Activated CD8-positive, alpha-beta memory T cell treated with anti-CD3 and anti-CD28 coated beads, Interleukin-2, amount 50 U/mL, for 48 hours (primary cell): Measurements from ENCODE around the gene CRADD.

Experiments
- DNase-seq: peaks from one replicate; pipeline ENCODE4 v3.0.0-alpha.2; 2020

The CRADD gene

DNA sequence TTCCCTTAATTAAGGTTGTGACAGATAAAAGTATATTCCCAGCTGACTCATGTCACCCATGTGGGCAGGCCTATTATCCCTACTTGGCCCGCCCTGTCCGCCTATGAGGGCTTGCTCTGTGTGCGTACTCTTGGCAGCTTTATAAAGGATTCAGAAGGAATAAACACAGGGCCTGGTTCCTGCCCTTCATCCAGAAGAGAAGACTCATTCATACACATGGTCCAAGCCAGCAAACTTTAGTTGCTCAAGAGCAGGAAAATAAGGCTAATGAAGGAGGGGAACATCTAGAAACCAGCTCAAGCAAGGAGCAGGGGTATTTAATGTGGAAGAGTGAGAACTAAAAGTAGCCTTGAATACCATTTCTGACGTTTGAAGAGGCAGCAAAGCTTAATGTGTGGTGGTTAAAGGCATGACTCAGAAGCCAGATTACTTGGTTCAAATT lies 141.9 kb downstream of the CRADD start:
- no peak for DNase-seq

DNA sequence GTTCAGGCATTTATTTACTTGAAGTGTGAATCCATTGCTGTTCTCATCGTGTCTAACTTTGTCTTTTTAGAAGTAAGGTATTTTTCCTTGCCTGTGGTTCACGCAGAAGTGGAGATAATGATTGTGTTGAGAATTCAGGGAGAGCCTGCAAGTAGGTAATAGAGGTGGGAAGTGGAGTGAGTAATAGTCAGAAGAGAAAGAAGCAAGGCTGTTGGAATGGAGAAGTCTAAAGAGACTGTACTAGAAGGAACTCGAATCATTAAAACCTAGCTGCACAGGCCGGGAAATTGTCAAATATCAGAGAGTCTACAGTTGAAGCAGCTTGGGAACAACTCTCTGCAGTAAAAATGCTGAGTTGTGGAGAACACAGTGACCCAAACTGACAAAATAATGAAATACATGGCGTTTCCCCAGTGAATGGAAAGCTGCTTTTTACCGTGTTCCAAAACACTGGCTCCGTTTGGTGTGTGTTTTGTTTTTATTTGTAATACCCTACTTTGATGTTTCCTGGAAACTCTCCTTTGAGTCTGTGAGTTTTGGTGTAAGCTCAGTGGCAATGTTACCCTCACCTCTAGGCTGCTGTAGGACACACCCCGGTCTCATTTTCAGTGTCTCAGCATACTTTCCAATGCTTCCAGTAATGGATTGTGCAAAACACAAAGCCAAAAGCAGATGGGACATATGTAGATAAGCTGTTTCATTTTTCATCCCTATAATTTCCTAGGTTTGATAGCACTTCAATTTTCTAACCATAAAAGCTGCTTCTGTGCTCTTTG lies 146.6 kb downstream of the CRADD start:
- DNase-seq, result no peak

DNA sequence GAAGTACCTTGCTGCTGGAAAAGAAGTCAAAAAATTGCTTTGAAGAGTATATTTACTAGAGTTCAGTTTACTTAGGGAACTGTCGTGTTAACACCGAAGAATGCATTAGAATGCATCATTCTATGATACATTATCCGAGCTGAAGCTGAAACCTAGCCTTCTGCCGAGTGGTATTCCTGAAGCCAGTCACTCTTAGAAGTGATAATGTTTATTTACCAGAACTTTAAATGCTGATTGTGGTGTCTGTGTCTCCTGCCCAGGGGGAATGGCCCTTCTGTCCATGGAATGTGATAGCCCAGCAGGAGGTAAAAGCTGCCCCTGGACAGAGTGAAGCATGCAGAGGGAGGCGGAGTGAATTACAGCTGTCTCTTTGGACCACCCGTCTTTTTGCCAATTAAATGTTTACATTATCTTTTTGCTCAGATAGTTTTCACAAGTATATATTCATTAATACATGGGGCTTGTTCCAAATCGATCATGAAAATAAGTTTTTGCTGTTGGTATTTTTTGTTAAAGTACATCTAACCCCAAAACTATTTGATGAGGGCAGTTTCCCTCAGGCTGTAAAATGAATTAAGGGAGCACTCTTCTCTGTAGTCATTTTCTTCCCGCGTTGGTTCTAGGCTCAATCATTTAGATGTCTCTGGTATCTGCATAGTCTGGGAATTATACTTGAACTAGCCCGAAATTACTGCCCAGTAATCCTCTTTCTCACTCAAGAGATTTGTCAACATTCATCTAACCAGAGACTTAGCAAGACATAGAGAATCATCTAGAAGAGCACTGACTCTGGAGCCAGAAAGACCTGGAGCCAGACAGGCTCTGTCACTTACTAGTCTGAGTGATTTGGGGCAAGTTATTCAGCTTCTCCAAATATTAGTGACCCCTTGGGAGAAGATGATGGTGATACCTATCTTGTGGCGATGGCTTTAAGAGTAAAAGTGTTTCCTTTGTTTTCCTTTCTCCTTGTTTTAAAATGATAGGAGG lies 147.6 kb downstream of the CRADD start:
- no peak for DNase-seq

DNA sequence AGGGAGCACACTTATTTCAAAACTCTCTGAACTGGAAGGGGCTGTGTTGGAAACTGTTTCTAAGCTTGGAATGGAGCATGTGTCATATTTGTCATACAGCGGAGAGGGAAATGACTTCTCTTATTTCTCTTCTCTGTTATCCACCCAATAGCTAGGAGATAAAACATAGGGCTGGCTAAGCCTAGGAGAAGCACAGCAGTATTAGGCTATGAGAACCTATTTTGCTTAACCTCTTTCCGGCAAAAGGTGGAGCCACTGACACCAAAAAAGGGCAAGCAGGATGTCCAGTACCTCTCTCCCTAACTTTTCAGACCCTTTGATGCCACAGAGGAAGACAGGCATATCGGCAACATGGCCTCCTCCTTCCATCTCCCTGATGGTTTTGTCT lies 148.3 kb downstream of the CRADD start:
- no peak for DNase-seq

DNA sequence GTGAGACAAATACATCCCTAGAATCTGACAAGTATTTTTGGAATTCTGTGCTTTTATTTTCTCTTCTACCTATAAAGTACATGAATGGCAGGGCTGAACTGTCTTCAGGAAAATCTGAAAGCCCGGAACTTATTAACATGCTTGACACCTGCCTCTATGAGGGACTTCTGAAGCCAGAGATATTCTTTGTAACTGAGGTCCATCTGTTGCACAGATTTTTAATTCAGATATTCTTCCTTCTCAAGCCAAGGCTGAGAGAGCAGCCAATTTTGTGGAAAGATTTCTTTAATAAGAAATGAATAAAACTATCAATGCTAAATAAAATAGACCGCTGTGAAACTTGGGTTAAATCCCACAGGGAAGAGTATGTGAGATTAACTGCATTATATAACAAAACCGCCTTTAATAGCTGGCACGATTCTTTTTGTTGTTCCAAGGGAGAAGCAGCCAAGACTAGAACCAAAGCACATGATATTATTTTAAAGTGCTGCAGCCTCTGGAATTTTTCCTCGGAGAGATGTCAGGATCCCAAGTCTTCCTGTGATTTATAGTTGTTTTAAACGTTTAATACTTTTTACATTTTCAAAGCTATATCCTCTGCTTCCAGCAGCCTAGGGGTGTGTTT lies 148.9 kb downstream of the CRADD start:
- DNase-seq, result no peak

DNA sequence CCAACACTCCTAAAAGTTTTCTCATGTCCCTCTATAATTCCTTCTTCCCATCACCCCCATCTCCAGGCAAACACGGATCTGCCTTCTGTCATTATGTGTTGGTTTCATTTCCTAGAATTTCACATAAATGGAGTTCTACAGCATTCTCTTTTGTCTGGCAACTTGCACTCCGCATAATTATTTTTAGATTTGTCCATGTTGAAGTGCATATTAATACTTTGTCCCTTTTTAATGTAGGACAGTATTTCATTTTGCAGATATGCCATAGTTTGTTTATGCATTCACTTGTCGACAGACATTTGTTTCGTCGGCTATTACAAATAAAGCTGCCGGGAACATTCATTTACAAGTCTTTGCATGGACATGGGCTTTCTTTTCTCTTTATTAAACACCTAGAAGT lies 150.0 kb downstream of the CRADD start:
- no peak for DNase-seq

DNA sequence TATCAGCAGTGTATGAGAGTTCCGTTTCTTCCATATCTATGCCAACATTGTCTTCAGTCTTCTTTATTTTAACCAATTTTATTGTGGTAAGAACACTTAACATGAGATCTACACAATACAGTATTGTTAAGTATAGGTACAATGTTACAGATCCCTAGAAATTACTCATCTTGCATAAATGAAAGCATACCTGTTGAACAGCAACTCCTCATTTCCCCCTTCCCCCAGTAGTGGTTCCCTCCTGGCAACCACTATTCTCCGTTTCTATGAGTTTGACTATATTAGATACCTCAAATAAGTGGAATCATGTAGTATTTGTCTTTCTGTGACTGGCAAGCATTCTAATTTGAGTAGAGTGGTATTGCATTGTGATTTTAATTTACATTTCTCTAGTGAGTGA lies 150.5 kb downstream of the CRADD start:
- no peak for DNase-seq

DNA sequence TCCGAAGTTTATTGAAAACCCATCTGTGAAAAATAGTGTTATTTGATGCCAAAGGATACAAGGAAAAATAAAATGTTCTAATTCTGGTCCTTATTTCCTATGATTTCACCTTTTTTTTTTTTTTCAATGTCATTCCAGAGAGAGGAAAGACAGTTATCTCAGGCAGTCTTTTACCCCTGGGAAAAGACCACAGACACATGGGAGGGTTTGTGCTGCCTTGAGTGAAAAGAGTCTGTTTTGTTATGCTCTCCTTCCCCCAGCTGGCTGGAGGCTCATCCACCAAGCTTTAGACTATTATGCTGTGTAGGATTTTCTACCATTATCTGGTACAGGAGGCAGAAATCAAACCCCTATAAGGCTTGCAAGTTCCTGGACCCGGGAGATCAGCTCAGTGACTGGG lies 151.8 kb downstream of the CRADD start:
- no peak for DNase-seq

DNA sequence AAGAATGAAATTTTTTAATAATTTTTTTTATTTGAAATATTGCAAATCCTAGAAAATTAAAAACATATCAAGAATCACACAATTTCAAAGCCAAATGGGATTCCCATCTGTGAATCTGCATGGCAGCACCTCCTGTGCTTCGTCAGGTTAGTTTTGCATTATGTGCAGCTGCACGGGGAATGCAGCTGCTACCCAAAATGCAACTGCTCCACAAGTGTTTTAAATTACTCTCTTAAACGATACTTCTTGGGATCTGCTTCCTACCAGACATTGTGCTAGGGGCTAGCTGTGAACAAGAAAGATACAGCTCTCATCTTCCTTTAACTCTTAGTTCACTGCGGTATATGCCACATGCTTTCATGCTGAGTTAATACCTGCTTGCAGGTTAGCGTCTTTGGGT lies 154.2 kb downstream of the CRADD start:
- DNase-seq, result no peak

DNA sequence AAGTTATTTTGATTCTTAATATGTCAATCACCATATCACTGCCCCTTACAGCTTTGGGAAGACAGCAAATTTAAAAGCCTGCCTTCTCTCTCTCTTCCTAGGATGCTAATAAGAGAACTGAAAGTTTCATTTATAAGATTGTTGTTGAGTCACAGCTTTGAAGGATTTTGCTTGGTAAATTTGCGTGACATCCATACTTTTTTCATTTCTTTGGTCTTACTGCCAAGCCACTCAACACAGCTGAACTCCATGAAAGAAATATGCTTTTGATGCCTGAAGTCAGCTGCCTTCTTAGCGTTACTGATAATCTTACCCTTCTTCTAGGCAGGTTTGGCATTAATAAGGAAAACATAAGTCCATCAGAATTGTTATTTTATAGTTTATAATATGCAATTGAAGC lies 155.0 kb downstream of the CRADD start:
- no peak for DNase-seq

DNA sequence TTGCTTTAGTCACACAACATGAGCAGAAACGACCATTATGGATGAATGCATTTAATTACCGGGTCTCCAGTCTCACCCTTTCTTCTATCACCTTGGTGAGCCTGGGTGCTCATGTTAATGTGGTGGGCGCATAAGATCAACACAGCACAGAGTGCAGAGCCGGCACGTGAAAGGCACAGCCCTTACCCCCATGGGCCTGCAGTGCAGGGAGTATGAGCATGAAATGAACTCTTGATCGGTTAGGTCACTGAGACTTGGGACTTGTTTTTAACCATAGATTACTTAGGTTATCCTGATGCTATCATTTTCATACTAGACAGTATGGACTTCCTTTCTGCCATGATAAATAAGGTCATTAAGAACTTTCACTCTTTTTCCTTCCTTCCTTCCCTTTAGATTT lies 156.8 kb downstream of the CRADD start:
- no peak for DNase-seq

DNA sequence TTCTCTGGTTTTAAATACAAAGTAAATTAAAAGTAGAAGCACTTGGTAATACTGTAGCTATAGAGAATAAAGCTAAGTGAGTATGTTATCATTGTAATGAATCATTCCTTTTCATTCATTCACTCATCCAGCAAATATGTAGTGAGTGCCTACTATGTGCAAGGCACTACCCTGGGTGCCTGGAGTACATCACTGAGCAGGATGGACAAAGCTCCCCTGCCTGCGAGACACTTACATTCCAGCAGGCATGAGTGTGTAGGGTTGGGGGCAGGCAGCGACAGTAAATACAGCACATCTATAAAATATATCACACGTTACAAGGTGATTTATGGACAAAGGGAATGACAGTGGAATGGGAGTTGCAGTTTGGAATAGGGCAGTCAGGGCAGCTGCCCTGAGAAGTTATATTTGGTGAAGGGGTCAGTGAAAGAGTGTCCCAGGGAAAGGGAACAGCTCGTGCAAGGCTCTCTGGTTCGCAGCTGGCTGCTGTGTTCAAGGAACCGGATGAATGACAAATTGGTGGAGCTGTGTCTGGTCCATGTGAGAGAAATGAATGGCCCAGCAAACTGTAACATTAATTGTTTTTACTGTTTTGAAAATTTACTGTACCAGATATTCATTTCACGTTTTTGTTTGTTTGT lies 159.6 kb downstream of the CRADD start:
- DNase-seq, result no peak

DNA sequence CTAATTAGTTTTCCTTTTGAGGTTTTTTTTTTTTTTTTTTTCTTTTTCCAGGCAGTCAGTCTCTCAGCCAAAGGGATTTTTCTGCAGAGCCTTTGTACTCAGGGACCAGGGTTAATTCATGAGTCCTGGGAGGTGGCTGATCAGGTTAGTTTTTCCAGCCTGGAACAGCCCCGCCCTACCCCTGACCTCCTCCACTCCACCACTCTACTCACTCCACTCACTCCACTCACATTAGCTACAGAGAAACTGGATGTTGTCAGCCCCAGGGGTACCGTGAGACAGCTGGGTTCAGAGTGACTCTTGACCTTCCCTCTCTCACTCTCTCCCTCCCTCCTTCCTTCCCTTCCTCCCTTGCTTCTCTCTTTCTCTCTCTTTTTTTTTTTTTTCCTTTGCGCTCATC lies 161.0 kb downstream of the CRADD start:
- DNase-seq, result no peak

DNA sequence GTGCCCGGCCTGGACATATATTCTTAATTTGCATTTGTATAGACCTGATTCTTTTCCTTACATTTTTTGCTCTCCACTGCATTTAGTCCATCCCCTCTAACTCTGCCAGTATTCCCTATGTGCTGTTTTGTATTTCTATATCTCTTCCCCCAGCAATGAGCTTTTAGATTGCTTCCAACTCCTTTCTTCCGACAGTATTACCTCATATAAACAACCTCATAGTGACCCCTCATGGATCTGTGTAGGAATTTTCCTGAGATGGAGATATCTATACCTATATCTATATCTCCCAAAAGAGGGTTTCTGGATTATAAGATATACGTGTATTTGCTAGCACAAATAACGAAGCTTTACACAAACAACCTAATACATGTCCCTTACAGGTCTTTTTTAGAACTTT lies 161.9 kb downstream of the CRADD start:
- no peak for DNase-seq

DNA sequence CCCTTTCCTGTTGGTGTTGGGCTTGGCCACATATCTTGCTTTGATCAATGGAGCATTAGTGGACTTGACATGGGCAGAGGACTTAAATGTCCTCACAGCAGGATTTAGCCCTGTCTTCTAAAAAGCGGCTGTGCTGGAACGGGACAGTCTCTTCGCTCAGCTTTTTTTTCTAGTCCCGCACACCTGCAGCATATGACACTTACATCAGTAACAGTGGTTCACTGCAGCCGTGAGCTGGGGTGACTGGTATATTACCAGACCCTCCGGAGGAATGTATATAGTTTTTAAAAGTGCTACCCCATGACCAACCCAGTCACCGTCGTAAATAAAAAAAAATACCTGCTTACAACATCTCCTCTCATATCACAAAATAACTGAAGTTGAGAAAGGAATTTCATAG lies 164.5 kb downstream of the CRADD start:
- DNase-seq, result no peak

DNA sequence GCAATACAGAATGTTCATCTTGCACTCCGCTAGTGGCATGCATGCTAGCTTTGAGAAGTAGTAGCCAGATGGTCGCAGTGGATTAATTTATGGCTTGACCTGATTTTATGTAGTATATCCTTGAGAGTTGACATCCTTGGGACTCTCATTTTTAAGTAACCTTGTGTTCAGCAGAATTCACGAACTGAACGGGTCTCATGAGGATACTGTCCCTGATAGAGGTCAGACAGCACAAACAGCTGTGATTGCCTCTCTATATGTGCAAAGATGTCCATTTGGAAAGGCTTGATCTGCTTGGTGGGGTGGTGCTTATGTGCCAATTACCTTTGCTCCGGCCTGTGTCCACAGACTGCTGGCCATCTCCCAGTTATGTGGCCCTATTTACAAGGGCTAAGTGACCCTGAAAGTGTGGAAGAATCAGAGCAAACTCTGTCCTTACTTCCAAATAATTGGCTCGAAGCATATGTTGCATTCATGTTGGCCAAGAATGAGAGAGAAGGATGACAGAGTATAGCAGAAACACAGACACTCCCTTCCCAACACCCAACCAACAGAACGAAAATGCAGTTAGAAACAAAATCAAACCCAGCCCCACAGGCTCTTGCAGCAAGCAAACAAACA lies 167.1 kb downstream of the CRADD start:
- DNase-seq, result no peak

DNA sequence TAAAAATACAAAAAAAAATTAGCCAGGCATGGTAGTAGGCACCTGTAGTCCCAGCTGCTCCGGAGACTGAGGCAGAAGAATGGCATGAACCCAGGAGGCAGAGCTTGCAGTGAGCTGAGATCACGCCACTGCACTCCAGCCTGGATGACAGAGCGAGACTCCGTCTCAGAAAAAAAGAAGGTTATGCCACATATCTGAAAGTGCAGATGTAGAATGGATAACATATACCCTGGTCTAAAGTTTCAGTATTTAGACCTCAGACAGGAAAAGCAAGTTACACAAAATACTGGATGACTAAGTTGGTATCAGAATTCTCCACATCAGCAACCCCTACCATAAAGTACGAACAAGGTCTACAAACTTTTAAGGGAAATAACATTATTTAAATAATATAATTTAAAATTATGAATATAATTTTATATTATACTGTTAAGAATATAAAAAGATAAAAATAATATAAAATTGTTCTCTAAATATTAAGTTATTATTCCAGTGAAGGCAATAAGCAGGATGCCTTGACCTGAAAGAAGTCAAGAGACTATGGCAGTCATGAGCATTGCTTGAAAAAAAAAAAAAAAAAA lies 169.9 kb downstream of the CRADD start:
- no peak for DNase-seq

DNA sequence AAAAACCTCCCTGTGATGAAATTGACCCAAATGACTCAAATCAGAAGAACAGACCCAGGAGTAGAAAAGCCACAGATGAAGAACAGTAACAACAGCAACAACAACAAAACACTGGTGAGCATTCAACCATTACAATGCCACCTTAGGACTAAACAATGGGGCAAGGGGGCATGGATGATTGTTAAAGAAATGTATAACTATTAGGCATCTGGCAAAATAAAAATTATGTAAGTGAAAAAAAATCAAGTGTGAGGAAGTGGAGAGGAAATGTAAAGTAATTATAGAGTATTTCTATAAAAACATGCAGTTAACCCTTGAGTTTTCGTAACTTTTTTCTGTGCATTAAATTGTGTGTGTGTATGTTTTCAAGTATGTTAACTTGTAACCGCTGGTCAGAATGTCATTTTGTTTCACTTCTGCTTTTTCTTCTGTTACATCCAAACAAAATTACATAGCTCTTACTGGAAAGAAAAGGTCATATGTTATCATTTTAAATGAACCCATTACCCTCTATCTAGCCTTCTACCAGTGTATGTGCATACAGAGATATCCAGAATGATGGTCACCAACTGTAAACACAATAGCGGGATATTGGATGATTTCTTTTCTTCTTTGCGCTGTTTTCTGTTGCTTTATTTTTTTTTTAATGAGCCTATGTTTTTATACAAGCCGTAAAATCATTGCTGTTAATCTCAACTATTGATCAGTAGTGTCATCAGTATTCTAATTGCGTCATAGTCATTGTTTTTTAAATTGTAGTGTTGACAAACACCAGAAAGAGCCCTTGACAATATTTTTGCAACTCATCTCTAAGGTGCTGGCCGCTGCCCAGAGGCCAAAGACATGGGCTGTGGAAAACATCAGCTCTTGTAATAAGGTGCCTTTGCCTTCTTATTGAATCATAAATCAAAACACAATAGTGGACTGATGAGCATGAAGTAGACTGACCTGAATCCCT lies 170.6 kb downstream of the CRADD start:
- DNase-seq, result no peak

DNA sequence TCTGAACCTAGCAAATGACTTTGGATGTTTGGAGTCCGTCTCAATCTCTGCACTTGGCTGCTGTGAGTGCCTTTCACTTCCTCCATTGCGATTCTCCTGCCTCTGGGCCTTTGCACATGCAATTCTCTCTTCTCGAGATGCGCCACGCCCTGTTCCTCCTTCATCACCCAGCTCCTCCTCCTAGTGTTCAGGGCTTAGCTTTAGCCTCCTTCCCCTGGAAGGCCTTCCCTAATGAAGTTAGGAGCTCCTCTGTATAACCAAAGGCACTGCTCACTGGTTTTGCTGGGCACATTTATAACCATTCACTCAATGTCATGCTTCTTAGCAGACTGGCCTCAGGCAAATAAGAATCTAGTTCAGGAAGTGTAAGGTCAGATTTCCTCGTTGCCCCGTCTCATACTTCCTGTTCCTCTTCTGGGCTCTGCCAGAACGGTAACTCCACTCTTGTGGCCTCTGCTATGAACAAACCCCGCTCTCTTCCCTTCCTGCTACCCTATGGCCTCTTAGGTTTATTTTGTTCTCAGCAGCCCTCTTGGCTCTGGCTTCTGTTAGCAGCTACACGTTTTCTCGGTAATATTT lies 171.4 kb downstream of the CRADD start:
- no peak for DNase-seq

DNA sequence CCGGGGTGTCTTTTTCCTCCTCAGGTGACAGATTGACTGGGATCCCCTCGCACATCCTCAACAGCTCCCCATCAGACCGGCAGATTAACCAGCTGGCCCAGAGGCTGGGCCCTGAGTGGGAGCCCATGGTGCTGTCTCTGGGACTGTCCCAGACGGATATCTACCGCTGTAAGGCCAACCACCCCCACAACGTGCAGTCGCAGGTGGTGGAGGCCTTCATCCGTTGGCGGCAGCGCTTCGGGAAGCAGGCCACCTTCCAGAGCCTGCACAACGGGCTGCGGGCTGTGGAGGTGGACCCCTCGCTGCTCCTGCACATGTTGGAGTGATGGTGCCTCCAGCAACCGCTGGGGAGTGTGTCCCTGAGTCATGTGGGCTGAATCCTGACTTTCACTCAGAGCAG lies 172.8 kb downstream of the CRADD start:
- no peak for DNase-seq
